ENCODE results near the gene CHSY1.

- no peak for TF ChIP-seq CTCF (conservative IDR thresholded peaks at IDR 0.05)
- TF ChIP-seq ZFX (IDR thresholded peaks at IDR 0.05): no peak
Observed at GRCh38 chr15:101221902-101222301, 29.9 kb downstream of the CHSY1 start.
